HCT116 (cell line): ENCODE data around the gene KCNAB2. TPM values are rescaled to one million over a fixed set of nuclear protein-coding genes. Genes with fewer than 3 reads are reported as not detected.

ENCODE experiments used
- ATAC-seq: fragments of 200-7000 bp; cut with Tn5 transposase; 2 replicates; pipeline ENCODE4 v1.9.1; 2020; ENCODE audit warnings: mild to moderate bottlenecking, moderate library complexity
- BruUV-seq: library from RNA; stranded (reverse); fragments of 400-500 nt; replicated peaks from 2 replicates; lab custom pipeline; 2021; lab: Mats Ljungman, UMichigan
- CTCF ChIA-PET: fragments of 300-600 bp; sonication (Branson Sonifier 250); formaldehyde crosslinking; loops from one replicate; lab custom pipeline; 2021; ENCODE audit warnings: antibody characterized with exemption; lab: Charles Lee
- POLR2A ChIA-PET: fragments of 300-600, 350-600 bp; sonication (Branson Sonifier 250); formaldehyde crosslinking; loops from one replicate; lab custom pipeline; 2021; ENCODE audit warnings: antibody characterized with exemption; lab: Charles Lee
- RAD21 ChIA-PET, 2 experiments: fragments of 300-600 bp; sonication (Branson Sonifier 250); formaldehyde crosslinking; loops; one replicate each; lab custom pipeline; 2023; ENCODE audit warnings: low total read pairs in 2 of 2; ENCODE audit not compliant: uncharacterized antibody in 2 of 2, unreplicated experiment in 2 of 2, low non-redundant PET in 1 of 2; lab: Charles Lee
- DNase-seq: peaks from one replicate; pipeline ENCODE4 v3.0.0-alpha.2; 2010; ENCODE audit warnings: low read depth, low spot score
- H2AFZ ChIP-seq: fragments of 200-600 bp; shearing (Covaris generic), sonication (generic); 2 replicates; pipeline ENCODE4 v1.6.1; 2017; ENCODE audit warnings: low read depth, mixed run types, mixed read lengths, antibody characterized with exemption, low read length; ENCODE audit not compliant: poor library complexity, severe bottlenecking
- H3K27ac ChIP-seq: 2 replicates; pipeline ENCODE4 v1.5.1; 2012; ENCODE audit warnings: low read depth, low read length
- H3K27me3 ChIP-seq: fragments of 200-600 bp; sonication (generic); 2 replicates; pipeline ENCODE4 v1.6.1; 2016; ENCODE audit warnings: mixed run types, low read length, mixed read lengths; ENCODE audit not compliant: insufficient read depth
- H3K36me3 ChIP-seq, 2 experiments: fragments of 200-500 bp in 1 of 2; fragments of 200-600 bp in 1 of 2; sonication (Bioruptor generic) in 1 of 2; sonication (generic) in 1 of 2; 2 replicates each; pipeline versions ENCODE4 v1.5.1 to v1.6.1; 2014 to 2016; ENCODE audit warnings: low read length in 2 of 2, inconsistent platforms in 1 of 2, mixed read lengths in 1 of 2, mixed run types in 1 of 2; ENCODE audit not compliant: insufficient read depth in 2 of 2, control insufficient read depth in 1 of 2
- H3K4me1 ChIP-seq, 2 experiments: fragments of 200-600 bp in 1 of 2; sonication (generic) in 1 of 2; 2 replicates each; pipeline versions ENCODE4 v1.5.1 to v1.6.1; 2012 to 2017; ENCODE audit warnings: low read length in 2 of 2, inconsistent platforms in 1 of 2, mild to moderate bottlenecking in 1 of 2, mixed read lengths in 1 of 2, mixed run types in 1 of 2, moderate library complexity in 1 of 2; ENCODE audit not compliant: insufficient read depth in 2 of 2, control insufficient read depth in 1 of 2
- H3K4me2 ChIP-seq: fragments of 200-600 bp; sonication (generic); 2 replicates; pipeline ENCODE4 v1.6.1; 2017; ENCODE audit warnings: mixed run types, low read length, mixed read lengths
- H3K4me3 ChIP-seq, 2 experiments: fragments of 200-600 bp in 1 of 2; sonication (generic) in 1 of 2; replicated peaks in 1 of 2; 2 replicates each; pipeline ENCODE4 v1.5.1; 2011 to 2016; ENCODE audit warnings: low read length in 2 of 2, control low read depth in 1 of 2, low read depth in 1 of 2, mild to moderate bottlenecking in 1 of 2, mixed read lengths in 1 of 2, mixed run types in 1 of 2
- H3K79me2 ChIP-seq: fragments of 200-600 bp; sonication (generic); 2 replicates; pipeline ENCODE4 v1.6.1; 2017; ENCODE audit warnings: mild to moderate bottlenecking, mixed run types, low read length, moderate library complexity, mixed read lengths; ENCODE audit not compliant: insufficient read depth
- H3K9ac ChIP-seq: fragments of 200-600 bp; sonication (generic); 2 replicates; pipeline ENCODE4 v1.6.1; 2016; ENCODE audit warnings: low read length, mixed read lengths
- H3K9me2 ChIP-seq: fragments of 200-600 bp; sonication (generic), shearing (Covaris generic); 2 replicates; pipeline ENCODE4 v1.6.1; 2017; ENCODE audit warnings: mixed run types, mild to moderate bottlenecking, moderate library complexity; ENCODE audit not compliant: insufficient read depth
- H3K9me3 ChIP-seq, 2 experiments: fragments of 200-500 bp in 1 of 2; fragments of 200-600 bp in 1 of 2; sonication (Bioruptor generic) in 1 of 2; sonication (generic) in 1 of 2; 2 replicates each; pipeline ENCODE4 v1.6.1; 2014 to 2017; ENCODE audit warnings: low read length in 2 of 2, mixed read lengths in 2 of 2, inconsistent platforms in 1 of 2, low read depth in 1 of 2, mild to moderate bottlenecking in 1 of 2, mixed run types in 1 of 2, moderate library complexity in 1 of 2; ENCODE audit not compliant: control insufficient read depth in 1 of 2, insufficient read depth in 1 of 2
- H4K20me1 ChIP-seq: fragments of 200-600 bp; sonication (generic), shearing (Covaris generic); 2 replicates; pipeline ENCODE4 v1.6.1; 2017; ENCODE audit warnings: mixed run types, mild to moderate bottlenecking, moderate library complexity; ENCODE audit not compliant: insufficient read depth
- CEBPB ChIP-seq: IDR thresholded peaks from 2 replicates; pipeline ENCODE4 v1.6.1; 2012; ENCODE audit warnings: low read depth
- ELF1 ChIP-seq: IDR thresholded peaks from 2 replicates; pipeline ENCODE4 v1.6.1; 2012; ENCODE audit warnings: low read depth, borderline replicate concordance
- FOSL1 ChIP-seq: IDR thresholded peaks from 2 replicates; pipeline ENCODE4 v1.6.1; 2012; ENCODE audit warnings: low read depth
- POLR2AphosphoS5 ChIP-seq: IDR thresholded peaks from 2 replicates; pipeline ENCODE4 v1.6.1; 2011; ENCODE audit warnings: mild to moderate bottlenecking, low read depth, low read length, moderate library complexity
- SP1 ChIP-seq: IDR thresholded peaks from 2 replicates; pipeline ENCODE4 v1.6.1; 2012; ENCODE audit warnings: low read depth
- intact Hi-C: fragments of 100-400 bp; cut with micrococcal nuclease; formaldehyde crosslinking; loops from 2 replicates; pipeline ENCODE4 v1.10.0; 2022
- total RNA-seq: library from RNA; stranded (reverse); gene quantifications from one replicate; pipeline ENCODE4 v1.2.1, GENCODE V29; 2021; ENCODE audit not compliant: unreplicated experiment
- TF ChIP-seq, protein P1 (sequence below), 3 experiments: fragments of 200-600 bp in 1 of 3; sonication (generic) in 1 of 3; IDR thresholded peaks in 2 of 3; conservative IDR thresholded peaks in 1 of 3; 2 replicates each; pipeline ENCODE4 v1.5.1; 2012 to 2017; ENCODE audit warnings: low read depth in 2 of 3, low read length in 2 of 3, antibody characterized with exemption in 1 of 3, borderline replicate concordance in 1 of 3, control low read depth in 1 of 3, mild to moderate bottlenecking in 1 of 3, mixed read lengths in 1 of 3, mixed run types in 1 of 3, moderate library complexity in 1 of 3; ENCODE audit not compliant: insufficient read depth in 1 of 3

KCNAB2 gene
- total RNA-seq, 1 experiment from 2014 or later = 18.1 TPM

DNA sequence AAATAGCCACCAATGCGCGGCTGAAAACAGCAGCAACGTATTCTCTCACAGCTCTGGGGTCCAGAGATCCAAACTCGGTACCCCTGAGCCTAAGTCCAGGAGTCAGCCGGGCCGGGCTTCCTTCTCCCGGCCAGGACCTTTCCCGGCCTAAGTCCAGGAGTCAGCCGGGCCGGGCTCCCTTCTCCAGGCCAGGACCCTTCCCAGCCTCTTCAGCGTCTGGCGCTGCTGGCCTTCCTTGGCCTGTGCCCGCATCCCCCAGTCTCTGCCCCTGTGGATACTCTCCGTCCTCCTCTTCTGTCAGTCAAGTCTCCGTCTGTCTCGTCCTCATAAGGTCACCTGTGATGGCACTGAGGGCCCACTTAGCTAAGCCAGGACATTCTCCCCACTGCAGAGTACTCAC, 32.2 kb downstream of the KCNAB2 start:
- Histone ChIP-seq H3K36me3 (no peaks in the 10 kb centered on the region), H3K27ac (no peak overlapping the region), H2AFZ (no peak overlapping the region), H3K4me2 (no peak overlapping the region), H4K20me1 (no peaks in the 10 kb centered on the region), H3K9me3 (no peaks in the 10 kb centered on the region), H3K9ac (no peak overlapping the region), H3K4me3 (no peak overlapping the region), H3K4me1 (peaks cover 11 to 18% of the 10 kb centered on the region in 2 experiments), H3K79me2 (no peaks in the 10 kb centered on the region), H3K27me3 (no peaks in the 10 kb centered on the region), H3K9me2 (no peaks in the 10 kb centered on the region)
- no peak for DNase-seq
- ChIA-PET POLR2A (no interaction called here), CTCF (no interaction called here), RAD21 (no interaction called here)
- TF ChIP-seq POLR2AphosphoS5 = no peak
- no peak for TF ChIP-seq SP1
- TF ChIP-seq CEBPB = no peak
- TF ChIP-seq FOSL1 = no peak
- no peak for TF ChIP-seq ELF1
- no TSS peak for BruUV-seq
- no peak for ATAC-seq
- intact Hi-C loops = no loop called here

DNA sequence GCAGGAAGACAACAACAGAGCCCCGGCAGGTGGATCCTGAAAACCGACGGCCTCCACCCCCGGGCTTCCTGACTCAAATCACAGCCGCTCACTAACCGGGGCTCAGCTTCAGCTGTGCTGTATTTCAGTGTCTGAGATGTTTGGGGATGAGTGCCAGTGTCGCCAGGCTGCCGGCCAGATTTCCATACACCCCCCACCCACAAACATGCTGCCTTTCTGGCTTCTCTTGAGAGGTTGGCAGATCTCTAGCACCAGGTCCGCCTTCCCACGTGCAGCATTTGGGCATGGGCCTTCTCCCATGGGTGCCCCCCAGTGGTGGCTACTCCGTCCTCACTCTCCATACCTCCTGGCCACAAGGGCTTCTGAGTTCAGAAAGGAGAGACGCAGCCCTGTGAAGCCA, 34.8 kb downstream of the KCNAB2 start:
- Histone ChIP-seq H3K4me2 (no peak overlapping the region), H2AFZ (no peak overlapping the region), H4K20me1 (no peaks in the 10 kb centered on the region), H3K79me2 (no peaks in the 10 kb centered on the region), H3K27me3 (no peaks in the 10 kb centered on the region), H3K9ac (no peak overlapping the region), H3K27ac (no peak overlapping the region), H3K4me3 (no peak overlapping the region), H3K4me1 (peaks cover 0 to under 1% of the 10 kb centered on the region in 2 experiments; a peak in 2 of 4 replicates), H3K36me3 (no peaks in the 10 kb centered on the region)
- no peak for DNase-seq
- ChIA-PET RAD21 (no interaction called here), POLR2A (no interaction called here), CTCF (interaction anchor here (0.8 kb wide), 1 partner anchor 27 kb away, joined by 3 read pairs; no protein-coding TSS in a partner anchor)
- BruUV-seq = no TSS peak
- intact Hi-C loops = no loop called here
- TF ChIP-seq, protein P1, sequence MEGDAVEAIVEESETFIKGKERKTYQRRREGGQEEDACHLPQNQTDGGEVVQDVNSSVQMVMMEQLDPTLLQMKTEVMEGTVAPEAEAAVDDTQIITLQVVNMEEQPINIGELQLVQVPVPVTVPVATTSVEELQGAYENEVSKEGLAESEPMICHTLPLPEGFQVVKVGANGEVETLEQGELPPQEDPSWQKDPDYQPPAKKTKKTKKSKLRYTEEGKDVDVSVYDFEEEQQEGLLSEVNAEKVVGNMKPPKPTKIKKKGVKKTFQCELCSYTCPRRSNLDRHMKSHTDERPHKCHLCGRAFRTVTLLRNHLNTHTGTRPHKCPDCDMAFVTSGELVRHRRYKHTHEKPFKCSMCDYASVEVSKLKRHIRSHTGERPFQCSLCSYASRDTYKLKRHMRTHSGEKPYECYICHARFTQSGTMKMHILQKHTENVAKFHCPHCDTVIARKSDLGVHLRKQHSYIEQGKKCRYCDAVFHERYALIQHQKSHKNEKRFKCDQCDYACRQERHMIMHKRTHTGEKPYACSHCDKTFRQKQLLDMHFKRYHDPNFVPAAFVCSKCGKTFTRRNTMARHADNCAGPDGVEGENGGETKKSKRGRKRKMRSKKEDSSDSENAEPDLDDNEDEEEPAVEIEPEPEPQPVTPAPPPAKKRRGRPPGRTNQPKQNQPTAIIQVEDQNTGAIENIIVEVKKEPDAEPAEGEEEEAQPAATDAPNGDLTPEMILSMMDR (IDR thresholded peaks at IDR 0.05 in 2 of 3, conservative IDR thresholded peaks at IDR 0.05 in 1 of 3; ENCODE audit: borderline replicate concordance in 1 of 3, insufficient read depth in 1 of 3, low read depth in 2 of 3, low read length in 2 of 3) = peak; percentile 14 to 43 (median 29); a peak in 4 of 6 replicates
- no peak for TF ChIP-seq SP1
- TF ChIP-seq, all 23 proteins: peak for 1
- no peaks in the 10 kb centered on the region for H3K9me2 ChIP-seq
- ATAC-seq = peak; percentile 80
- no peaks in the 10 kb centered on the region for H3K9me3 ChIP-seq
